GM18502 (cell line): ENCODE results near the gene ZSWIM7.
A peak's percentile ranks its signal among the peaks of the same experiment; 100 is the strongest.

ENCODE experiments used
- ATAC-seq: cut with Tn5 transposase; IDR thresholded peaks from one replicate; pipeline ENCODE4 v1.9.1; 2021; ENCODE audit warnings: mild to moderate bottlenecking; ENCODE audit not compliant: unreplicated experiment, poor library complexity

ZSWIM7 gene, protein sequence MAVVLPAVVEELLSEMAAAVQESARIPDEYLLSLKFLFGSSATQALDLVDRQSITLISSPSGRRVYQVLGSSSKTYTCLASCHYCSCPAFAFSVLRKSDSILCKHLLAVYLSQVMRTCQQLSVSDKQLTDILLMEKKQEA

DNA sequence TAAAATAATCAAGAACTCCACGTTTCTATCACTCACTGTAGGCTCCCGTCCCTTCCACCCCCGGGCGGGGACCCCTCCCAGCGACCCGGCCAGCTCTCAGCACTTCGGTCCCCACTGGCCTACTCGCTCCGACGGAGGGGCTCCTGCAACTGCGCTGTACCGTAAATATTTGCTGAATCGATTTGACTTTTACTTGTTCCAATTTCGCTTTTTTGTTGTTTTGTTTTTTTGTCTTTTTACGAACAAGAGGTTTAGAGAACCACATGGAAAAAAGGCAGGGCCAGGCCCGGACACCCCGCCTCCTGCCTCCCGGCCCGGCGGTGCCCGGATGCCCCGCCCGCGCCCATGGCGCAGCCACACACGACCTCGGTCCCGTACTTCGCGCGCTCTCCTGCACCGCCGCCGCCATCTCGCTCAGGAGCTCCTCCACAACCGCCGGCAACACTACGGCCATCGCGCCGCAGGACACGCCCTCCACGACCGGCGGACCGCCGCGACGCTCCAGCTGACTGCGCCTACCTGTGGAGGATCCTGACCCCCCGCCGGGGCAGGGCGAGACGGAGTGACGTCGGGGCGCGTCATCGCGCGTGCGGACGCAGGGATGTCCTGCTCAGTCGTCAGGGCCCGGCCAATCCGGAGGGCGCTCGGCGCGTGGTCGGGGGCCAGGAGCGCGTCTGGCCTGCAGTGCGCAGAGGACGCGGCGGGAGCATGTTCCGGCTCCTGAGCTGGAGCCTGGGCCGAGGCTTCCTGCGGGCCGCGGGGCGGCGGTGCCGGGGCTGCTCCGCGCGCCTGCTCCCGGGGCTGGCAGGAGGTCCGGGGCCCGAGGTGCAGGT lies at the start of gene ZSWIM7, which contains the start of gene TTC19:
Gene ZSWIM7 (minus strand): TSS at position 564 of the 833 bp plus-strand sequence. CDS start 110 bp downstream, at position 454.
Gene TTC19 (plus strand): TSS at position 684 of the 833 bp plus-strand sequence. CDS start 25 bp downstream, at position 709.
- ATAC-seq = peak; percentile 97

DNA sequence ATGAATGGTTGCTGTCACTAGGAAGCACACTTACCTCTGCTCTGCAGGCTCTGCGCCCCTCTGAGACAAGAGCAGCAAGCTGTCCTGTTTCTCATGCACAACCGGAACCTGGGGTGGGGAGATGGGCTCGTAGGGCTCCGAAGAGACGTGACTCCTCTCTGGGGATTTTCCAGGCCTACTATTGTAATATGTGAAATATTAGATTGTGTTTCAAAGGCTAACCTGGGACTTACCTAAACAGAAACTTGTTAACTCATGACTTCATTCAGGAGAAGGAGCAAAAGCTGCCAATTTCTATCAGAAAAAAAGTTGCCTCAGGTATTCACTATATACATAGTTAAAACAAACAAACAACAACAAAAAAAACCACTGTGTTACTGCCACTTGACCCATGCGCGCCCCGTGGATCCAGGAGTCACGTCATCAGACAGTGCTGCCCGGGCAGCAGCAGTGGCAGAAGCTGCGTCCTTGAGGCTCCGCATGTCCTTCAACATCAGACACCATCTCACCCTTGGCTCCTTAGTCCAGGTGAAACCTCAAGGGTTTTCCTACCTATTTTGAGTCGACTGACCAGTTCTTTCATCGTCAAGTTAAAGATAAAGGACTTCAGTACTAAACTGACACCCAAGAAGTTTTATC lies 49.4 kb upstream of the ZSWIM7 start:
- ATAC-seq = no peak

DNA sequence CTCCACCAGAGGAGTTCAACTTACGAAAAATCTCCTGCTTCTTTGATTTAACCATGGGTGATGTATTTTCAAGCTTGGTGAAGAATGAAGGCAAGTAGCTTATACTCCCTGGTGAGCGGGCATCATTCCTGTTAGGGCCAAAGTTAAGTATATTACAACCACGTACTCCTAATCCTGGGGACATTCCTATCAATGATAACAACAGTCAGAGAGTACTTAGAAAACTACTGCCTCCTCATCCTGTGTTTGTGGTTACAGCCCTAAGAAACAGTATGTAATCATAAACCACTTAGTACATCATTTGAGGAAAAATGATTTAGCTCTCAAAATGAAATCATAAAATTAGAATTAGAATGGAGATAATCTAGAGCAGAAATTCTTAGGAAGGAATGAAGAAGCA lies 47.5 kb upstream of the ZSWIM7 start:
- no peak for ATAC-seq

DNA sequence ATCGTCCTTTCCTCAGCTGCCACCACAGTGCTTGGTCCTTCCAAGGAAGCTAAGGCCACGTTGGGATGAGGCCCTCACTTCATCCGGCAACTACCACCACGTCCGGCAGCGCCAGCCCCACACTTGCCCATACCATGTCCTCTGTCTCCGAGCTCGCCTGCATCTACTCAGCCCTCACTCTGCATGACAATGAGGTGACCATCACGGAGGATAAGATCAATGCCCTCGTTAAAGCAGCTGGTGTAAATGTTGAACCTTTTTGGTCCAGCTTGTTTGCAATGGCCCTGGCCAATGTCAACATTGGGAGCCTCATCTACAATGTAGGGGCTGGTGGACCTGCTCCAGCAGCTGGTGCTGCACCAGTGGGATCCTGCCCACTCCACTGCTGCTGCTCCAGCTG lies 45.0 kb upstream of the ZSWIM7 start:
- ATAC-seq = no peak

DNA sequence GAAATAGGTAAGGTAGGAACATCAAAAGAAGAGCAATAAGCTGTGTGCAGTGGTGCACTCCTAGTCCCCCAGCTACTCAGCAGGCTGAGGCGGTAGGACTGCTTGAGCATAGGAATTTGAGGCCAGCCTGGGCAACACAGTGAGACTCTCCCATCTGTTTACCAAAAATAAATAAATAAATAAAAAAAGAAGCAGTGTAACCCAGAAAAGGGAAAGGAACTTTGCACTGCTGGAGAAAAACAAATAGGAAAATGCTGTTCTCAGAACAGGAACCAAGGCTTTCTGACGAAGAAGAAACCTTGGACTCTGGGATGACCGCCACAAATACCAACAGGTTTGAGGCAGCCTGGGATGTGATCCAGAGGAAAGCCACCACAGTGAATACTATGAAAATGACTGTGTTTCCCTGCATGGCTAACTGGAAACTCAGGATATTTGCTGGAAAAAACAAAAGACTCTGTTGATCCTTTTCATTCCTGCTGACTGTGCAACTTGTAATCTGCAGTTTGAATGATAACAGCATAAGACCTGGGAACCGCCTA lies 41.3 kb upstream of the ZSWIM7 start:
- no peak for ATAC-seq

DNA sequence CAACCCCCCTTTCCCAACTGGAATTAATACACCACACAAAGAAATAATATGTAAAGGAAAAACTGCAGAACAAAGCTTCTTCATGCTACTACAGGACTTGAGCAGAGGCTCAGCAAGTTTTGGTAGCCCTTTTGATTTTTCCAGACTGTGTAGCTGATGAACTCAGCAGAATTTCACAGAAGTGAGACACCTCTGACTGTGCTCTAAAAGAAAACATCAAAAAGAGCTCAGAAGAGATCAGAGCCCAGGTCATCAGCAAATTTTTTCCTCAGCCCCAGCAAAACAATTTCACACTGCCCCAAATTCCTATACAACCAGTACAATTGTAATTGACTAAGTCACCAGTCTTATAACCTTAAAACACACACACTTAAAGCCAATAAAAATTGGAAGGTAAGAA lies 38.1 kb upstream of the ZSWIM7 start:
- no peak for ATAC-seq

DNA sequence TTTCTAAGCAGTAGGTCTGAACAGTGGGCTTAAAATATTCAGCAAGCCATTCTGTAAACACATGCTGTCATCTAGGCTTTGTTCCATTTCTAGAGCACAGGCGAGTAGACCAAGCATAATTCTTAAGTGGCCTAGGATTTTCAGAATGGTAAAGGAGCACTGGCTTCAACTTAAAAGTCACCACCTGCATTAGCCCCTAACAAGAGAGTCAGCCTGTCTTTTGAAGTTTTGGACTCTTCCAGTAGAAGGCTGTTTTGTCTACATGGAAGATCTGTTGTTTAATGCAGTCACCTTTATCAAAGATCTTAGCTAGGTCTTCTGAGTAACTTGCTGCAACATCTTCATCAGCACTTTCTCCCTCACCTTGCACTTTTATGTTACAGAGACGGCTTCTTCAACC lies 36.8 kb upstream of the ZSWIM7 start:
- ATAC-seq = no peak

DNA sequence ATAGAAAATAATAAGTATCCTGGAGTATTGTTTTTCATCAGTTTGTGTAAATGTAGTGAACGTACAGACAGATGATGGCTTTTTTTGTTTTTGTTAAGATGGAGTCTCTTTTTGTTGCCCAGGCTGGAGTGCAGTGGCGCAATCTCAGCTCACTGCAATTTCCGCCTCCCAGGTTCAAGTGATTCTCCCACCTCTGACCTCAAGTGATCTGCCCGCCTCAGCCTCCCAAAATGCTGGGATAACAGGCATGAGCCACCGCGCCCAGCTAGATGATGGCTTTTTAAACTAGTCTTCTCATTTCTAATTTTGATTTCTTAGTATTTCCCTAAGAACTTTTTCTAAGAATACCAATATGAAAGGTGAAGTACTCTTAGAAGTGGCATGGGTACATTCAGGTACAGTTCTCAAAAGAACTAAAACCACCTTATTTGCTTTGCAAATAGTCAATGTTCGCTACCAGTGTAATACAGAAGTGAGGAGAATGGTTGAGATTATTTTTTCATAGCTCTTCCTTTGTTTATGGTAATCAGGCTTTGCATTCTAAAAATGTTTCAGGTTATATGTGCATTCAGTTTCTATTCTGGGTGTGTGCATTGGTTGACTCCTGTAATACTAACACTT lies 34.3 kb upstream of the ZSWIM7 start:
- ATAC-seq = no peak

DNA sequence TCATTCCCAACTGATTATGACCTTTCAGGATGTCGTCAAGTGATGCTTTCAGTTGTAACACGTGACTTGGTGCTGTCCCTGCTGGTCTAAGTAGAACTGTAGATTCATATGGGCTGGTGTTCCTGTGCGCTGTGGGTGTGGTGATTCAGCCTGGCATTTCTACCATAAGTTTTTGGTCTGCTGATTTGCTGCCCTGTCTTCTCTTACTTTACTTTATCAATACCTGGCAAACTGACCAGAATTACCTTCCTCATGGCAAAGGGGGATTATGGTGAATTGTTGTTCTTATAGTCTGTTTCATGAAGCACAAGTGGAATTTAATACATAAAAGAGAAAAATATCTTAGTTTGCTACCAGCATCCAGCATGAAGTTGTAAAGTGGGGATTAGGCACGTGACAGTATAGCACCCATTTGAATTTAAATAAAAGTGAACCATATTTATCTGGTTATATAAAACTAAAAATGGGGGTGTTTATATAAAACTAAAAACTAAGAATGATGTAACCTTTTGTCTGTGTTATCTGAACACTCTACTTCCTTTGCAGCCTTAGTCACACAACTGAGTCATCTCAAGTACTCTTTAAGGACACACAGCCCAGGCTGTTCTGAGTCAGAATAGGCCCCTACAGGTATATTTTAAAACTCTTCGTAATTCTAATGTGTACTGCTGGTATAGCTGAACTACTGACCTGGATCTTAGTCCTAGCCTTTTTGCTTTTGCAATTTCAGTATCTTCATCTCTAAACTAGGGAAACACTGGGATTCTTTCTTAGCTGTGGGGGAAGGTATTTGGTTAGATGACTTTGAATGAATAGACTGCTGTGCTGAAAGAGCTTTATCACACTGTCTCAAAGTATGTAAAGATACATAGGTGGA lies 28.4 kb upstream of the ZSWIM7 start:
- peak; percentile 73 for ATAC-seq

DNA sequence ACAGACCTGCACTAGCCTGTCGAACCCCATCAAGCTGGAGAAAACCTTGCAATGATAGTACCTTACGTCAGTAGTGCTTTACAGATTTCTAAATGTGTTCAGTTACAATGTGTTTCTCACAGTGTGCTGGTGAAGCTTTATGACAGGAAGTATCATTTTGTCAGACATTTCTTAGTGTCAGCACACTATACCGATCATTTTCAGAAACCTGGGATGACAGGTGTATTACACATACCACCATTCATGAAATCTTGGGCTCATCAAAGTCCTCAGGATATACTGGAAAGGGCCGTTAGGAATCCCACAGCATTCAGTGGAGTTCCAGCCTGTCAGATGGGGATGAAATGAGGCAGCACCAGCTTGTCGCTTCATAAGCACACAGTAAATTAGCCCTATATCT lies 27.4 kb upstream of the ZSWIM7 start:
- ATAC-seq = no peak

DNA sequence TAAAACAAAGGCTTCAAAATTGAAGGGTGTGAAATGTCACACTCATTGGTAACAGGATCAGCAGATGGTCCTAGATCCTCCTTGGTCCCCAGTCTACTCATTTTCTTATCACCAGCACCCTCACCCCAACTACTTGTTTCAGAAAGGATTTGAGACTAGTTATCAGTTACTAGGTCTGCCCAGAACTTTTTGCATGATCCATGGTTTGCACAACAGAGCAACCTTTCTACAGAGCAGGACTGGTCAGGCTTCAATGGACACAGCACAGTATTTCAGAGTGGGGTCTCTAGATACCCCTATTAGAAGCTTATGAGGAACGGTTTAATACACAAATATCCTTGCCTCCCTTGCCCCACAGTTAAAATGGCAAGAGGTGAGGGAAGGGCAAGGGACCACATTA lies 25.7 kb upstream of the ZSWIM7 start:
- ATAC-seq = no peak

DNA sequence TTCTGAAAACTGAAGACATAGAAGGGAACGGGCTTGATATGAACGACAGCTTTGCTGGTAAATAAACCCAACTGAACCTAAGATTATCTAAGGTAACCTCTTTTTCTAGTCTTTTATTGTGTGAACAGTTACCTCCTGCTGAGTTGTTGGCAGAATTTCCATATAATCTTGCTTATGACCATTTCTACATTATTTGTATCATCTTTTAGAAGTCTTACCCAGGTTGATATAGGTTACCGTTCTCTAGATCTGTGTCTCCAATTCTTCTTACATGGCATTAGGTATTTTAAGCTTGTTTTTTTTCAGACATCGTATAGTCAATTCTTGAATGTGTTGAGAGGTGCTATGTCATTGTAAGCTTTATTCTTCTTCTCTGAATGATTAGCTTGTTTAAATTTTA lies 24.4 kb upstream of the ZSWIM7 start:
- no peak for ATAC-seq

DNA sequence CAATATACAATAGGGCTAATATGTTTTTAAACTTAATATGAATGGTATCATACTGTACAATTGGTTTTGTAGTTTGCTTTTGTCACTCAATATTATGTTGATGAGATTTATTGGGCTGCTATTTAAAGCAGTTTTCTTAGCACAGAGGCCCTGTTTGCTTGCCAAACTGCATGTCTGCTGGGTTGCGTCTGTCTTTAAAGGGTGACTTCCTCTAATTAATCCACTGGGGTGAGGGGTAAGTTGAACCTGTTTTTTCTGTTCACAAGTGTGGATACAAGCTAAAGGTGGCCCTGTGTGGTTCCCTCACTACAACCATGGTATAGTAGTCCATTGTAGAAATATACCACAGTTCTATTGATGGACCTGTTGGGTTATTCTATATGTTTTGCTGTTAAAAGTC lies 19.8 kb upstream of the ZSWIM7 start:
- ATAC-seq = no peak

DNA sequence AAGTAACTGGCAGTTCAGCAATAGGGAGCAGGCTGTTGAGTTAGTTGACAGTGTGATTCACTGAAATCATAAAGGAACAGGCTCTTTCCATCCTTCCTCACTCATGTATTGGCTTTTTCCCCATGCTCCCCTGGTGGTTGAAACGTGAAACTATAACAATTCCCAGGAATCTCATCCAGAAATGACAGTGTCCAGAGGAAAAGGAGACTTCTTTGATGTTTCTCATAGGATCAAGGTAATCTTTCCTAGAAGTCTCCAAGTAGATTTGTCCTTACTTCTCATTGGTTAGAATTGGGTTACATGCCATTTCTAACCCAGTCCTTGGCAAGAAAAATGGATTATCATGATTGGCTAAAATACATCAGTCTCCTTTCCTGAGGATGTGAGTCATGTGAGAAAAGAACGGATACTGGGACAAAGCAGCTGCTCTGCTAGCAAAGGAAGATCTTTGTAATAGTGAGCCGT lies 14.5 kb upstream of the ZSWIM7 start:
- ATAC-seq = no peak

DNA sequence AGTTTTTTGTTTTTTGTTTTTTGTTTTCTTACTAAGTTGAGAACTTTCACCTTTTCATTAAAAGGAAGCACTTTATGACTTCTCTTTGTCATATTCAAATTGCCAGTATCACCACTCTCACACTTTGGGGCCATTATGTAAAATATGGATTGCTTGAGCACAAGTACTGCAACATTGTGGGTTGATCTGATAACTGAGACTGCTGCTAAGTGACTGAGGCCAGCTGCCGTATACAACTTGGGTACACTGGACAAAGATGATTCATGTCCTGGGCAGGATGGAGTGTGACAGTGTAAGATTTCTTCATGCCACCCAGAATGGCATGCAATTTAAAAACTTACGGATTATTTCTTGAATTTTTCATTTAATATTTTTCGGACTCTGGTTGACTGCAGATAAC lies 7.9 kb upstream of the ZSWIM7 start:
- ATAC-seq = no peak

DNA sequence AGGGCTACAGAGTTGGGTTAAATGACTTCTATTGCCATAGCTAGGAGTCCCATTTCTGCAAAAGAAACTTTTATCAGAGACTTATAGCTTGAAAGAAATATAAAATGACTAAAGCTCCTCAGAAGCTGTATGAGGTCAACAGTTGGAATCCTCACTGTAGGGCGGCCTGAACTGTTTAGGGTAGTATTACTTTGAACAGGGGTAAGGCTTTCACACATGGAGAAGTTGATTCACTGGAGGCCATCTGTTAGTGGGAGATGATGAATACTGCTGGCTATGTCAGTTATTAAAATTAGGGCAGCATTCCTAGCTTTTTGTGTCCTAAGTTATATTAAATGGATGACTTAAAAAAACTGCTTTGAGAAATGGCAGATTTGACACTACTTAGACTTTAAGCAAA lies 6.1 kb upstream of the ZSWIM7 start:
- no peak for ATAC-seq

DNA sequence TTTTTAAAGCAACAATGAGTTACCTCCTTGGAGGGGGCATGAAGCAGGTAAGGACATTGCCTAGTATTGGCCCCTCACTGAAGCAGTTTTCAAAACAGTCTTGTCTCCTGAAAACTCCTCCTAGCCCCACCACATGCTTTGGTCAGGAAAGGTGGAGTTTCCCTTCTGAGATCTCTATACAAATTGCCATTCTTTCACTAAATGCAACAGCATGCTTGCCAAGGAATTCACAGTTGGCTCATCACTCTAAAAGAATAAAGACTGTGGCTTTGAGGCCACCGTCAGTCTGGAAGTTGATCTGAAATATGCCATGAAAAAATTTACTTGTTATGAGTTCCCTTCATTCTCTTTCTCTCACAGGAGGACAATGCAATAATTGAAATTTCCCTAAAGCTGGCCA lies 4.3 kb upstream of the ZSWIM7 start:
- ATAC-seq = no peak

DNA sequence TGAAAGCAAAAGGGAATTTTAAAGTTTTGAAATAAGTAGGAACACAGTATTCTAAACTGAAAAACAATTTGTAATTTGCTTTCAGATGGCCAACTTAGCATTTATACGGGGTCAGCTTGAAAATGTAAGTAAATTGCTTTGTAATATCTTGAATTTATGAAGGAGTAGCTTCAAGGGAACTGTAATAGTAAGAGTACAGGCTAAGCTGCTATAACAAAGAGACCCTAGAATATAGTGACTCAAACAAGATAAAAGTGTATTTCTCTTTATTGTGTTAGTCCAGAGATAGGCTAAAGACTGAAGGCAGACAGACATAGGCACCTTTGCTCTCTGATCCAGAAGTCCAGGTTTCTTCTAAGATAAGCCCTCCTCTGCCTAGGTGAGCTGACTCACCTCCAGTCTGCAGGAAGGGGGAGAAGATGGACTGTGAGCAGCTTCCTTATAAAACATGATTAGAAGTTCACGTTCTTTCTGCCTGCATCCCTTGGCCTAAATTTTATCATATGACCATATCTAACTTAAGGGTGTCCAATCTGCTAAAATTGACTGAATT lies 3.3 kb upstream of the ZSWIM7 start:
- ATAC-seq = no peak

DNA sequence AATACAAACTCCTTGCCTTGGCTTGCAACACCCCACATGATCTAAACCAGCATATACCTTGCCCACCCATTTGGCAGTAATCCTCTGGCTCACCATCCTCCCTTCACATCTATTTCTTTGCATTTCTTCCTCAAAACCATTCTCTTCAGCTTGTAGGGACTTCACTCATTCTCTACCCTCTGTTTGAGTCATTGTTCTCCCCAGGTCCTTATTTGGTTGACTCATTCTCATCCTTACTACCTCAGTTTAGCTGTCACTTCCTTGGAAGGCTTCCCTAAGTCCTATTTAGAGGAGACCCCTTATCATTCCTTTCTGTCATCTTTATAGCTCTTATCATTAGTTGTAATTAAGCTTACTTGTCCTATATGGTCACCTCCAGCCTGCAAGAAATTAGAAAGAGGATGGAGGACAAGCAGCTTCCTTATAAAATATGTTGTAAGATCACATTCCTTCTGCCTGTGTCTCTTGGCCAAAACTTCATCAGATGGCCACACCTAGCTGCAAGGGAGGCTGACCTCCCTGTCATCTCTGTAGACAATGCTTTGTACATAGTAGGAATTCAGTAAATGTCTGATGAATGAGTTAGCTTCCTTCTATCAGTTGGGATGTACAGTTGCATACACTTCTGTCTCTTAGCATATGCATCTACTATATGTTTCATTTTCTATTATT lies 1.9 kb upstream of the ZSWIM7 start:
- no peak for ATAC-seq
